ENCODE data around the gene TSPAN31.
A peak's percentile ranks its signal among the peaks of the same experiment; 100 is the strongest.

Gene TSPAN31

GRCh38 chr12:57782608-57783465, 38.0 kb downstream of the TSPAN31 start, which contains the start of gene TSFM (continued):
- TF ChIP-seq PRDM10 (tag by site-specific recombination; IDR thresholded peaks at IDR 0.05) = peak; percentile 89
- no peak for TF ChIP-seq ZNF510 (tag by site-specific recombination; IDR thresholded peaks at IDR 0.05; ENCODE audit: insufficient replicate concordance)
- TF ChIP-seq ZNF174 (tag by site-specific recombination; IDR thresholded peaks at IDR 0.05) = no peak
- no peak for TF ChIP-seq ZNF677 (tag by site-specific recombination; IDR thresholded peaks at IDR 0.05)
- no peak for TF ChIP-seq ZNF658 (tag by site-specific recombination; IDR thresholded peaks at IDR 0.05)
- peak; percentile 85 for TF ChIP-seq ZNF610 (tag by site-specific recombination; IDR thresholded peaks at IDR 0.05; ENCODE audit: borderline replicate concordance)
- TF ChIP-seq ZNF747 (tag by site-specific recombination; IDR thresholded peaks at IDR 0.05) = no peak
- TF ChIP-seq PATZ1 (tag by site-specific recombination; IDR thresholded peaks at IDR 0.05) = peak; percentile 65
- TF ChIP-seq ZBTB17 (tag by site-specific recombination; IDR thresholded peaks at IDR 0.05) = peak; percentile 73
- TF ChIP-seq ZNF600 (tag by site-specific recombination; IDR thresholded peaks at IDR 0.05) = peak; percentile 96
- no peak; the same call in 1 of the 2 replicates for TF ChIP-seq FEZF1 (tag by site-specific recombination; IDR thresholded peaks at IDR 0.05)
- TF ChIP-seq ZNF560 (tag by site-specific recombination; IDR thresholded peaks at IDR 0.05; ENCODE audit: borderline replicate concordance) = no peak
- 0 out of 2 replicates have a peak, but pooled peaks have one; percentile 35 for TF ChIP-seq ZNF623 (tag by site-specific recombination; IDR thresholded peaks at IDR 0.05)
- no peak for TF ChIP-seq ZNF132 (tag by site-specific recombination; IDR thresholded peaks at IDR 0.05; ENCODE audit: borderline replicate concordance)
- TF ChIP-seq, protein P1, sequence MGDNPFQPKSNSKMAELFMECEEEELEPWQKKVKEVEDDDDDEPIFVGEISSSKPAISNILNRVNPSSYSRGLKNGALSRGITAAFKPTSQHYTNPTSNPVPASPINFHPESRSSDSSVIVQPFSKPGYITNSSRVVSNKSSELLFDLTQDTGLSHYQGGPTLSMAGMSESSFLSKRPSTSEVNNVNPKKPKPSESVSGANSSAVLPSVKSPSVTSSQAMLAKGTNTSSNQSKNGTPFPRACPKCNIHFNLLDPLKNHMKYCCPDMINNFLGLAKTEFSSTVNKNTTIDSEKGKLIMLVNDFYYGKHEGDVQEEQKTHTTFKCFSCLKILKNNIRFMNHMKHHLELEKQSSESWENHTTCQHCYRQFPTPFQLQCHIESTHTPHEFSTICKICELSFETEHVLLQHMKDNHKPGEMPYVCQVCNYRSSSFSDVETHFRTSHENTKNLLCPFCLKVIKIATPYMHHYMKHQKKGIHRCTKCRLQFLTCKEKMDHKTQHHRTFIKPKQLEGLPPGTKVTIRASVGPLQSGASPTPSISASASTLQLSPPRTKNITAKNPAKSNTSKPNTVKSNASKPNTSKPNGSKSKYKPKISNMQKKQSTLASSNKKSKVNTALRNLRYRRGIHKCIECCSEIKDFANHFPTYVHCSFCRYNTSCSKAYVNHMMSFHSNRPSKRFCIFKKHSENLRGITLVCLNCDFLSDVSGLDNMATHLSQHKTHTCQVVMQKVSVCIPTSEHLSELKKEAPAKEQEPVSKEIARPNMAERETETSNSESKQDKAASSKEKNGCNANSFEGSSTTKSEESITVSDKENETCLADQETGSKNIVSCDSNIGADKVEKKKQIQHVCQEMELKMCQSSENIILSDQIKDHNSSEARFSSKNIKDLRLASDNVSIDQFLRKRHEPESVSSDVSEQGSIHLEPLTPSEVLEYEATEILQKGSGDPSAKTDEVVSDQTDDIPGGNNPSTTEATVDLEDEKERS (tag by site-specific recombination; IDR thresholded peaks at IDR 0.05) = peak; percentile 78; the same call in 1 of the 2 replicates
- peak; percentile 74 for TF ChIP-seq ZNF10 (tag by site-specific recombination; IDR thresholded peaks at IDR 0.05)
- TF ChIP-seq ZNF302 (tag by site-specific recombination; IDR thresholded peaks at IDR 0.05; ENCODE audit: low read depth) = no peak
- TF ChIP-seq ZBTB7A (tag by site-specific recombination; IDR thresholded peaks at IDR 0.05; ENCODE audit: low read depth) = peak; percentile 67; the same call in 1 of the 2 replicates
- no peak for TF ChIP-seq ZNF221 (tag by site-specific recombination; IDR thresholded peaks at IDR 0.05; ENCODE audit: borderline replicate concordance)
- no peak for TF ChIP-seq ZNF211 (tag by site-specific recombination; IDR thresholded peaks at IDR 0.05; ENCODE audit: low read depth)
- TF ChIP-seq GLI4 (tag by site-specific recombination; IDR thresholded peaks at IDR 0.05) = peak; percentile 87
- no peak for TF ChIP-seq ZNF670 (tag by site-specific recombination; IDR thresholded peaks at IDR 0.05; ENCODE audit: low read depth)
- no peak for TF ChIP-seq ZNF274 (IDR thresholded peaks at IDR 0.05; ENCODE audit: low read length)
- no peak for TF ChIP-seq ZNF274 (tag by site-specific recombination; IDR thresholded peaks at IDR 0.05; ENCODE audit: borderline replicate concordance)
- no peak for TF ChIP-seq ZNF223 (tag by site-specific recombination; IDR thresholded peaks at IDR 0.05)
- peak; percentile 89 for TF ChIP-seq ZNF692 (tag by site-specific recombination; IDR thresholded peaks at IDR 0.05)
- TF ChIP-seq ZNF280C (tag by site-specific recombination; IDR thresholded peaks at IDR 0.05) = no peak
